ENCODE results near the gene APP.

GRCh38 chr21:26027696-26028095 lies 142.9 kb downstream of the APP start:
- TF ChIP-seq EZH2 (IDR thresholded peaks at IDR 0.05; ENCODE audit: borderline replicate concordance, control insufficient read depth, low read depth, low read length) = no peak
- no peak for TF ChIP-seq CTCF (IDR thresholded peaks at IDR 0.05 in 2 of 3, conservative IDR thresholded peaks at IDR 0.05 in 1 of 3; ENCODE audit: control insufficient read depth in 2 of 3, extremely low read depth in 1 of 3, insufficient read depth in 1 of 3, low read depth in 3 of 3, low read length in 3 of 3)
- TF ChIP-seq FOXK2 (IDR thresholded peaks at IDR 0.05) = no peak
- no peak for TF ChIP-seq NFIC (IDR thresholded peaks at IDR 0.05; ENCODE audit: low read depth, low read length)
- TF ChIP-seq TAF1 (IDR thresholded peaks at IDR 0.05; ENCODE audit: borderline replicate concordance, low read depth, low read length) = no peak
- TF ChIP-seq POLR2A (IDR thresholded peaks at IDR 0.05; ENCODE audit: low read depth, low read length) = no peak
- TF ChIP-seq EP300 (IDR thresholded peaks at IDR 0.05; ENCODE audit: borderline replicate concordance in 1 of 2, control insufficient read depth in 1 of 2, low read depth in 2 of 2, low read length in 2 of 2) = no peak
- TF ChIP-seq, protein P1, sequence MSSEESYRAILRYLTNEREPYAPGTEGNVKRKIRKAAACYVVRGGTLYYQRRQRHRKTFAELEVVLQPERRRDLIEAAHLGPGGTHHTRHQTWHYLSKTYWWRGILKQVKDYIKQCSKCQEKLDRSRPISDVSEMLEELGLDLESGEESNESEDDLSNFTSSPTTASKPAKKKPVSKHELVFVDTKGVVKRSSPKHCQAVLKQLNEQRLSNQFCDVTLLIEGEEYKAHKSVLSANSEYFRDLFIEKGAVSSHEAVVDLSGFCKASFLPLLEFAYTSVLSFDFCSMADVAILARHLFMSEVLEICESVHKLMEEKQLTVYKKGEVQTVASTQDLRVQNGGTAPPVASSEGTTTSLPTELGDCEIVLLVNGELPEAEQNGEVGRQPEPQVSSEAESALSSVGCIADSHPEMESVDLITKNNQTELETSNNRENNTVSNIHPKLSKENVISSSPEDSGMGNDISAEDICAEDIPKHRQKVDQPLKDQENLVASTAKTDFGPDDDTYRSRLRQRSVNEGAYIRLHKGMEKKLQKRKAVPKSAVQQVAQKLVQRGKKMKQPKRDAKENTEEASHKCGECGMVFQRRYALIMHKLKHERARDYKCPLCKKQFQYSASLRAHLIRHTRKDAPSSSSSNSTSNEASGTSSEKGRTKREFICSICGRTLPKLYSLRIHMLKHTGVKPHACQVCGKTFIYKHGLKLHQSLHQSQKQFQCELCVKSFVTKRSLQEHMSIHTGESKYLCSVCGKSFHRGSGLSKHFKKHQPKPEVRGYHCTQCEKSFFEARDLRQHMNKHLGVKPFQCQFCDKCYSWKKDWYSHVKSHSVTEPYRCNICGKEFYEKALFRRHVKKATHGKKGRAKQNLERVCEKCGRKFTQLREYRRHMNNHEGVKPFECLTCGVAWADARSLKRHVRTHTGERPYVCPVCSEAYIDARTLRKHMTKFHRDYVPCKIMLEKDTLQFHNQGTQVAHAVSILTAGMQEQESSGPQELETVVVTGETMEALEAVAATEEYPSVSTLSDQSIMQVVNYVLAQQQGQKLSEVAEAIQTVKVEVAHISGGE (CRISPR knock-in tag; IDR thresholded peaks at IDR 0.05) = no peak
- no peak for TF ChIP-seq CEBPB (IDR thresholded peaks at IDR 0.05; ENCODE audit: borderline replicate concordance in 1 of 2, low read depth in 2 of 2, low read length in 2 of 2)
- TF ChIP-seq BHLHE40 (IDR thresholded peaks at IDR 0.05; ENCODE audit: borderline replicate concordance in 1 of 2, low read depth in 2 of 2, low read length in 1 of 2) = no peak

All from GM12878 (cell line).